Lower leg skin (tissue), 4 donors: ENCODE results near the gene THUMPD2. TPM values are rescaled to one million over a fixed set of nuclear protein-coding genes. Genes with fewer than 3 reads are reported as not detected.

Source experiments
- DNase-seq, 2 donors: peaks; one replicate each; pipeline ENCODE4 v3.0.0-alpha.2; 2019; ENCODE audit warnings: low spot score in 2 of 2
- H3K4me3 ChIP-seq: fragments of 200-600 bp; sonication (generic); 2 replicates; pipeline ENCODE4 v1.5.1; 2017; ENCODE audit warnings: mild to moderate bottlenecking, low read depth; ENCODE audit not compliant: poor library complexity, severe bottlenecking
- CTCF ChIP-seq, 3 donors: fragments of 450-650 bp; IDR thresholded peaks; one replicate each; pipeline ENCODE4 v1.5.1; 2016; ENCODE audit warnings: antibody characterized with exemption in 3 of 3, mild to moderate bottlenecking in 3 of 3, moderate library complexity in 2 of 3
- POLR2A ChIP-seq, 2 donors: fragments of 450-650 bp; IDR thresholded peaks; one replicate each; pipeline ENCODE4 v1.6.1; 2016 to 2017; ENCODE audit warnings: antibody characterized with exemption in 2 of 2, mild to moderate bottlenecking in 1 of 2, moderate library complexity in 1 of 2
- WGBS, 2 donors: methylation state at CpG; one replicate each; pipeline ENCODE4 v1.1.5; 2018; 5-methylcytosine and 5-hydroxymethylcytosine counted together
- intact Hi-C: fragments of 100-400 bp; cut with DNase I; formaldehyde crosslinking; loops from one replicate; pipeline ENCODE4 v1.15.0; 2023; ENCODE audit warnings: low total_unique reads
- total RNA-seq, 4 donors: library from RNA; depleted of rRNA; stranded (reverse); fragments of >200 nt; gene quantifications; one replicate each; pipeline ENCODE4 v1.1.0, GENCODE V29; 2016

The THUMPD2 gene
- total RNA-seq, 4 donors from 2014 or later = 11.1 to 18.0 (median 14.7) TPM

- H3K4me3 ChIP-seq = no peak overlapping the region
- no peak for TF ChIP-seq CTCF (IDR thresholded peaks at IDR 0.05)
- TF ChIP-seq POLR2A (IDR thresholded peaks at IDR 0.05) = no peak
- no peak for DNase-seq
- intact Hi-C loops = no loop called here
These were observed 64.0 kb downstream of the THUMPD2 start for GRCh38 chr2:39715095-39715494.

GRCh38 chr2:39712953-39713352, 66.1 kb downstream of the THUMPD2 start:
- whole genome bisulfite sequencing, 2 donors = 91 to 96% methylated on average over 5 of the region's 5 CpGs
- TF ChIP-seq CTCF (IDR thresholded peaks at IDR 0.05) (no peak), POLR2A (IDR thresholded peaks at IDR 0.05) (no peak)

DNA sequence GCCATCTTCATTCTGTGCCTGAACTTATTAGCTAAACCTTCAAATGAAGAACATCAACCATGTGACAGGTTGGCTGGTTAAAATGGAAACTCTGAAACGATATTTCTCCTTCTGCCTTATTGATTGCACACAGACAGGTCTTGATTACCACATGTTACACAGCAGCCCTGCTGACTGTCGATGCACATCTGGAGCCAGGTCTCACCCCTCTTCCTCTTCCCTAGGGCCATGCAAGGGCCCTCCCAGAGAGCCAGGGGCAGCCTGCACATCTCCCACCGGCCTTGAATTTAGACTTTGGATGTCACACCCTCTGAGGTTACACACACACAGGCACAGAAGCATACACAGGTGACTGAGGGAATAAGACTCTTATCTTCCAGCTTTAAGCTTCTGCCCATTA, 68.3 kb downstream of the THUMPD2 start:
- no peak overlapping the region for H3K4me3 ChIP-seq
- intact Hi-C loops = no loop called here
- no peak for TF ChIP-seq CTCF (IDR thresholded peaks at IDR 0.05)
- TF ChIP-seq POLR2A (IDR thresholded peaks at IDR 0.05) = no peak
- WGBS, 2 donors = 52 to 57% methylated on average over 3 of the region's 3 CpGs
- DNase-seq = no peak

More at GRCh38 chr2:39712953-39713352, 66.1 kb downstream of the THUMPD2 start:
- H3K4me3 ChIP-seq = no peak overlapping the region
- intact Hi-C loops = no loop called here
- DNase-seq = no peak

- no peak overlapping the region for H3K4me3 ChIP-seq
These were observed 71.1 kb downstream of the THUMPD2 start for GRCh38 chr2:39708003-39708402.

DNA sequence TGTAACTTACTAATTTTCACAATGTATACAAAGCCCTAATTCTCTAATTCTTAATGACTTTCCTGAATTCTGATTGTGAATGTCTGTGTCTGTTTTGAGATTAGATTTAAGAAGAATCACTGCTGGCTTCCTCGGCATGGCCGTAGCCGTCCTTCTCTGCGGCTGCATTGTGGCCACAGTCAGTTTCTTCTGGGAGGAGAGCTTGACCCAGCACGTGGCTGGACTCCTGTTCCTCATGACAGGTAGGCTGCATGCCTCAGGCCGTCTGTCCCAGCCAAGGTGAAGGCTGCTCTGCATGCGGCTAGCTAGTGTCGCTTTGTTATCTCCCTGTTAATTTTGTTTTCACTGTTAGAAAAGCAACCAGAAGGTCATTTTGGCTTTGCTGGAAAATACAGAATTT, 72.1 kb downstream of the THUMPD2 start:
- 92 to 96% methylated on average over 8 of the region's 8 CpGs for WGBS, 2 donors
- intact Hi-C loops = no loop called here

More at GRCh38 chr2:39708003-39708402, 71.1 kb downstream of the THUMPD2 start:
- TF ChIP-seq CTCF (IDR thresholded peaks at IDR 0.05) (no peak), POLR2A (IDR thresholded peaks at IDR 0.05) (no peak)
- WGBS, 2 donors = 95 to 96% methylated on average over 9 of the region's 9 CpGs
- intact Hi-C loops = no loop called here
- DNase-seq = no peak

More for the DNA sequence above, 72.1 kb downstream of the THUMPD2 start:
- no peak overlapping the region for H3K4me3 ChIP-seq
- no peak for TF ChIP-seq CTCF (IDR thresholded peaks at IDR 0.05)
- no peak for TF ChIP-seq POLR2A (IDR thresholded peaks at IDR 0.05)
- no peak for DNase-seq
